GM18526 (cell line): ENCODE results near the gene MAP1LC3B.

ENCODE experiments used
- POLR2A ChIP-seq: IDR thresholded peaks from 3 replicates; pipeline ENCODE4 v1.6.1; 2011; ENCODE audit not compliant: insufficient read length; ENCODE audit errors: extremely low read depth

MAP1LC3B gene

GRCh38 chr16:87352818-87353217 is 39.3 kb upstream of the MAP1LC3B start:
- no peak for TF ChIP-seq POLR2A

DNA sequence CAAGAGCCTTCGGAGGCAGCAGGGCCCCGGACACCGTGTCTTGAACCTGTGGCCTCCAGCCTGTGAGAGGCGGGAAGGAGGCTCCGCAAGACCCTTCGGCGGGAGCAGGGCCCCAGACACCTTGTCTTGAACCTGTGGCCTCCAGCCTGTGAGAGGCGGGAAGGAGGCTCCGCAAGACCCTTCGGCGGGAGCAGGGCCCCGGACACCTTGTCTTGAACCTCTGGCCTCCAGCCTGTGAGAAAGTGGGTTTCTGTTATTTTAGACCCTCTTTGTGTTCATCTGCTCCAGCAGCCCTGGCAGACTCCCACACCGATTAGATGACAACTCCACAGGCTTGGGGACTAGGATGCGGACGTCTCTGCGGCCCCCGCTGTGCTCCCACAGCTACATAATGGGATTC is 38.5 kb upstream of the MAP1LC3B start:
- no peak for TF ChIP-seq POLR2A

DNA sequence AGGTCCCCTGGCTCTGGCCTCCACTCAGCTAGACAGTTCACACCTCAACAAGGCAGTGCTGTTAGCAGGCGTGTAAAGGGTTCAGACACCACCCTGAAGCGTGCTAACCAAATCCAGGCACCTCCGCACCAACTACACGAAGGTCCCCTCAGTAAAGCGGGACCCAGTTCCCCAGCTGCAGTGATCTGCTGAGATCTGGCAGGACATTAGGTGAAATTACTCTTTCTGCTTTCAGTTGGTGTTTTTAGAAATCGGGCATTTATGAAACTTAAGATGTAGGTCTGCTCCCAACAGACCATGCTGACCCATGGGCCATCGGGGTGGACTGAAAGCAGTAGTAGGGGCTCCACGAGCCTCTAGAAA is 35.7 kb upstream of the MAP1LC3B start:
- TF ChIP-seq POLR2A: no peak

- TF ChIP-seq POLR2A: no peak
Observed at GRCh38 chr16:87358250-87358649, 33.9 kb upstream of the MAP1LC3B start.

DNA sequence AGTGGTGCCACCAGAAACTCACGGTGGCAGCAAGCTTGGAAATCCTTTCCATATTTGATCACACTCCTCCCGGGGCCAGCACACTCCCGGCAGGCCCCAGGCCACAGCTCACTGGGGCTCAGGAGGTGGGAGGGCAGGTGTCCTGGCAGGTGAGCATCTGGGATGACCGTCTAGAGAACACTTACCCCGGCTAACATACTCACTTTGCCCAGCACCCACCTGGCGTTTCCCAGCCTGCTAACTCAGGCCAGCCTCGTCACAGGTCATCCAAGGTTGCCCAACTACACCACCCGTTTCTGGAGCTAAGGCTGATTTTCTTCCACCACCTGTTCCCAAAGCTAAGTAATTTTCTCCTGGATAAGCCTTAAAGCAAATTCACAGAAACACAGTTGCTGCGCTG is 33.4 kb upstream of the MAP1LC3B start:
- TF ChIP-seq POLR2A: no peak

DNA sequence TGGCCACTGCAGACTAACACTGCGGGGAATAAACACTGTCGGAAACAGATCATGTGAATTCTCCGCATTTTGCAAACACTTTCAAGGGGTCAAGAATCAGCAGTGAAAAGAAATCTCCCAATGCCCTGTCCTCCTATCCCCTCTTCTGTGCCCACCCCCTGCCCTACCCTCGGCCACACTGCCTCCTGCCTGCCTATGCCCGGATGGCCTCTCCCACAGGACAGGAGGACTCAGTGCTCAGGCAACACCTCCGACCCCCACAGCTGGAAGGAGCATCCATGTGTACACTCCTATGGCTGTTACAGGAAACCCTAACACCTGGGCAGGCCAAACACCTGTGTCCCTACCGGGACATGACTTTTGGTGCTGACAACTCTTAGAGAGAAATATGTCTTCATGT is 33.0 kb upstream of the MAP1LC3B start:
- no peak for TF ChIP-seq POLR2A

DNA sequence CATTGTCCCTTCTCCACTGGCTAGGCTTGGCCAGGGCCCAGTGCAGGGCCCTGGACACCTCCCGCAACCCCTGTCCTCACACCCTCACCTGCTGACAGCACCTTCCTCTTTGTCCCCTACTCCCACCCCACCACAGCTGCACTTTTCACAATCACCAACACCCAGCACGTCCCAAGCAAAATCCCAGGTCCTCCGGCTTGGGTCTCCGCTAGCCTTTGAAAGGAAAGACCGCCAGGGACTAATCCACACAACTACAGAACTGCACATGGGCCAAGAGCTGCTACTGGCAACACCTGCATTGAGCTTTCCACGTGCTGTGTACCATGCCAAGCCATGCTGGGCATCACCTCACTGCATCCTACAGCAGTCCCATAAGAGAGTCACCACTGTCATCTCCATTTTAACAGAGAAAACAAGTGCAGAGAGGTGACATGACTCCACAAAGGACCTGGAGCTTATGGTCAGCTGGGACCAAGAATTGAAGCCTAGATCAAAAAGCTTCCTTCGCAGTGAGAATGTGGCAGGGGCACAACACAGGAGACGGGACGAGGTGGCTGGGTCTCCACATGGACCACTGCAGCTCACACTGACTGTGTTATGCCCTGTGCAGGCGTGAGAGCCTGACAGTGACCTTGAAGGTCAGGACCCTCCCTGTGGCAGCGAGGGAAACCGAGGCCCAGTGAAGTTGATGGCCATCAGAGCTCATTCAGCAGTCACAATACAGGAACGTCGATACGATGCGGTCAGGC is 31.1 kb upstream of the MAP1LC3B start:
- TF ChIP-seq POLR2A: no peak

DNA sequence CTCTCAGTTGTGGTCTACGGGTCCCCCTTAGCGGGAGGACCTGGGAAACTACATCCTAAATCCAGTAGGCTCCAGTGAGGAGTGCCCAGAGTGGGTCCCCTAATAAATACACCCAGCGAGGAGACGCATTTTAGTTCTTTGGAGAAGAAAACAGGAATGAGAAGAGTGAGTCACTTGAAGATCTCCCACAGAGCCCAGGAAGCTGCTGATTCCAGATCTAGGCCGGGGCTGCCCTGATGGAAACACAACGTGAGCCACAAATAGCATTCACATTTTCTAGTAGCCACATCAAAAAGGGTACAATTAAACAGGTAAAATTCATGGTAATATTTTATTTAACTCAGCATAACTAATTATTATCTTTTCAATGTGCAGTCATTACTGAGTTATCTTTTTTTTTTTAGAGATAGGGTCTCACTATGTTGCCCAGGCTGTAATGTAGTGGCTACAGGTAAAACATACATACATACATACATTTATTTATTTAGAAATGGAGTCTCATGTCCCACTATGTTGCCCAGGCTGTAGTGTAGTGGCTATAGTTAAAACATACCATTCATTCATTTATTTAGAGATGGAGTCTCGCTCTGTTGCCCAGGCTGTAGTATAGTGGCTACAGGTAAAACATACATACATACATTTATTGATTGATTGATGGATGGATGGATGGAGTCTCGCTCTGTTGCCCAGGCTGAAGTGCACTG is 30.1 kb upstream of the MAP1LC3B start:
- no peak for TF ChIP-seq POLR2A

- no peak for TF ChIP-seq POLR2A
Observed at GRCh38 chr16:87363771-87364455, 28.2 kb upstream of the MAP1LC3B start.

- TF ChIP-seq POLR2A: no peak
Observed at GRCh38 chr16:87365021-87365713, 27.0 kb upstream of the MAP1LC3B start.

- TF ChIP-seq POLR2A: no peak
Observed at GRCh38 chr16:87366288-87366687, 25.8 kb upstream of the MAP1LC3B start.

GRCh38 chr16:87366930-87367329 is 25.2 kb upstream of the MAP1LC3B start:
- no peak for TF ChIP-seq POLR2A

DNA sequence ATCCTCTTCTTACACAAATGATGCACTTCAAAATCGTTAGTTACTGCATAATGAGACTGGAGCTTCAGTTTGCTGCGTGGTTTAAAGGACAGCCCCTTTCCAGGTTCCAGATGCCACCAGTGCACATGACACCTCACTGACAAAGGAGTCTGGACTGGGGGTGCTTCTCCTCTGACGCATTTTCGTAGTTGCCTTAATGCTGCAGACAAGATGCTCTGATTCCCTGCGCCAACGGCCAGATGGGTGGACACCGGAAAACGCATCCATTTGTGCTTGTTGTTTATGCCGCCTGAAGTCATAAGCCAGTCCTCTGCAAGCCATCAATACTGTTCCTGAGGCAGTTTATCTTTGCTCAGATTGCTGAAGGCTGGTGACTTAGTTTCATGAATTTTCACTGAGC is 24.6 kb upstream of the MAP1LC3B start:
- TF ChIP-seq POLR2A: no peak

DNA sequence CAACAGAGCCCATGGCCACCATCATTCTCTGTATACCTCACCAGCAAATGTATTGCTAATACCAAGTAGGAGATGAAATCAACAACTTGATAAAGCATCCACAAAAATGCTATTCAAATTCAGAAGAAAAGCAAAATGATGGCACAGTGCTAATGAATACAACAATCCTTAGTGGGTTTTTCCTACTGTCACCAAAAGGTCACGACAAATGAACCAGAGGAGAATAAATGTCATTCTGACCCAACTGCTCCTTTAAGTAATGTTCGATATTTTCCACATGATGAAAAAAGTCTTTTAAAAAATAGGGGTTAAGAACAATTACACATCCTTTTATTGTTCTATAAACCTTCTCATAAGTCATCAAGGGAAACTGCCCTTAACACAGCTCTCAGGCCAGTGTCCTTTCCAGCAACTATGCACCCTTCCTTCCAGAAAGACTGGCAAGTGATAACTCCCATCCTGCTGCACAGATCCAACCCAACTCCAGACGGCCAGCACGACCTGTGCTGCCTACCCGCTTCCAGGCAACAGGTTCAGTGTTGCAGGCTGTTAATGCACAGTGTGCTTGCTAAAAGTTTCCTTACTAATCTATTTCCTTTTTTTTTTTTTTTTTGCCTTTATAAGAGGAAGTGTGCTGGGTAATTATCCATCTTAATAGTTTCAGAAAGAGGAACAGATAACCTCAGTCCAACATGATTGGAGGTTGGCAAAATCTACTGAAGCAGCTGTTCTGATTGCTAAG is 23.9 kb upstream of the MAP1LC3B start:
- no peak for TF ChIP-seq POLR2A
